T-helper 1 cell treated with Interleukin-12 subunit alpha and Interleukin-12 subunit beta and Interleukin-4 antibody, amounts not matched to agents 30 ng/mL and 1 ng/mL, for 36 hours (primary cell): Measurements from ENCODE around the gene ZNF423. TPM values are rescaled to one million over a fixed set of nuclear protein-coding genes. Genes with fewer than 3 reads are reported as not detected.
"Not testable (repeated sequence)": the region's sequence is repeated elsewhere in the genome, so short reads cannot be mapped to it uniquely, and the experiment has no call there.

ENCODE experiments used
- intact Hi-C: fragments of 100-400 bp; cut with micrococcal nuclease; formaldehyde crosslinking; loops from one replicate; pipeline ENCODE4 v1.15.1; 2024
- total RNA-seq: library from RNA; stranded (reverse); gene quantifications from 2 replicates; pipeline ENCODE4 v1.2.3, GENCODE V29; 2022

ZNF423 gene
- total RNA-seq, 1 donor from 2014 or later, result not detected

- intact Hi-C loops, result no loop called here
These were observed 155.5 kb downstream of the ZNF423 start for GRCh38 chr16:49700251-49701064.

GRCh38 chr16:49699841-49700175, 156.1 kb downstream of the ZNF423 start:
- intact Hi-C loops, result no loop called here

GRCh38 chr16:49698931-49699840, 156.7 kb downstream of the ZNF423 start:
- intact Hi-C loops, result no loop called here

GRCh38 chr16:49698453-49698815, 157.5 kb downstream of the ZNF423 start:
- intact Hi-C loops, result no loop called here

GRCh38 chr16:49697631-49698452, 158.1 kb downstream of the ZNF423 start:
- intact Hi-C loops, result no loop called here

- intact Hi-C loops, result no loop called here
These were observed 159.4 kb downstream of the ZNF423 start for GRCh38 chr16:49696414-49697101.

GRCh38 chr16:49695782-49696413, 160.0 kb downstream of the ZNF423 start:
- intact Hi-C loops, result no loop called here

- intact Hi-C loops, result no loop called here
These were observed 162.5 kb downstream of the ZNF423 start for GRCh38 chr16:49693445-49693844.

- intact Hi-C loops, result no loop called here
These were observed 165.1 kb downstream of the ZNF423 start for GRCh38 chr16:49690778-49691177.

GRCh38 chr16:49688036-49688697, 167.7 kb downstream of the ZNF423 start:
- intact Hi-C loops, result no loop called here

- intact Hi-C loops, result no loop called here
These were observed 168.4 kb downstream of the ZNF423 start for GRCh38 chr16:49687476-49688002.

GRCh38 chr16:49684696-49685095, 171.2 kb downstream of the ZNF423 start:
- intact Hi-C loops, result no loop called here

- intact Hi-C loops, result no loop called here
These were observed 173.2 kb downstream of the ZNF423 start for GRCh38 chr16:49682577-49683165.

- intact Hi-C loops, result no loop called here
These were observed 174.6 kb downstream of the ZNF423 start for GRCh38 chr16:49681217-49681883.

- intact Hi-C loops, result no loop called here
These were observed 176.8 kb downstream of the ZNF423 start for GRCh38 chr16:49679095-49679494.

GRCh38 chr16:49677661-49678060, 178.3 kb downstream of the ZNF423 start:
- intact Hi-C loops, result not testable (repeated sequence)

- intact Hi-C loops, result no loop called here
These were observed 180.5 kb downstream of the ZNF423 start for GRCh38 chr16:49675413-49675812.

- intact Hi-C loops, result no loop called here
These were observed 180.9 kb downstream of the ZNF423 start for GRCh38 chr16:49674990-49675389.

GRCh38 chr16:49674351-49674851, 181.5 kb downstream of the ZNF423 start:
- intact Hi-C loops, result no loop called here
